Parathyroid adenoma (tissue), 2 donors: ENCODE results near the gene IVD.

Source experiments
- H2AFZ ChIP-seq: fragments of 300-600 bp; sonication (generic); one replicate; pipeline ENCODE4 v1.7.0; 2017; ENCODE audit warnings: antibody characterized with exemption, mild to moderate bottlenecking
- H3K27ac ChIP-seq: fragments of 300-600 bp; sonication (generic); one replicate; pipeline ENCODE4 v1.7.0; 2017
- H3K27me3 ChIP-seq: fragments of 300-600 bp; sonication (generic); one replicate; pipeline ENCODE4 v1.7.0; 2017; ENCODE audit warnings: low read length; ENCODE audit not compliant: control insufficient read depth, insufficient read depth
- H3K36me3 ChIP-seq: fragments of 300-600 bp; sonication (generic); one replicate; pipeline ENCODE4 v1.7.0; 2017; ENCODE audit warnings: low read length; ENCODE audit not compliant: control insufficient read depth, insufficient read depth
- H3K4me1 ChIP-seq: fragments of 300-600 bp; sonication (generic); one replicate; pipeline ENCODE4 v1.7.0; 2017; ENCODE audit warnings: control low read depth
- H3K4me2 ChIP-seq: fragments of 300-600 bp; sonication (generic); one replicate; pipeline ENCODE4 v1.7.0; 2017; ENCODE audit warnings: low read length
- H3K4me3 ChIP-seq: fragments of 300-600 bp; sonication (generic); one replicate; pipeline ENCODE4 v1.7.0; 2017; ENCODE audit warnings: low read depth, low read length
- H3K79me2 ChIP-seq: fragments of 300-600 bp; sonication (generic); one replicate; pipeline ENCODE4 v1.7.0; 2017; ENCODE audit warnings: control low read depth
- H3K9ac ChIP-seq: fragments of 300-600 bp; sonication (generic); one replicate; pipeline ENCODE4 v1.7.0; 2017; ENCODE audit warnings: mild to moderate bottlenecking
- H3K9me3 ChIP-seq: fragments of 300-600 bp; sonication (generic); one replicate; pipeline ENCODE4 v1.7.0; 2017; ENCODE audit warnings: low read length; ENCODE audit not compliant: control insufficient read depth
- CTCF ChIP-seq: fragments of 300-600 bp; sonication (generic); IDR thresholded peaks from one replicate; pipeline ENCODE4 v1.7.0; 2017; ENCODE audit warnings: antibody characterized with exemption, mild to moderate bottlenecking
- donor health status: primary hyperparathyroidism.

The IVD gene

DNA sequence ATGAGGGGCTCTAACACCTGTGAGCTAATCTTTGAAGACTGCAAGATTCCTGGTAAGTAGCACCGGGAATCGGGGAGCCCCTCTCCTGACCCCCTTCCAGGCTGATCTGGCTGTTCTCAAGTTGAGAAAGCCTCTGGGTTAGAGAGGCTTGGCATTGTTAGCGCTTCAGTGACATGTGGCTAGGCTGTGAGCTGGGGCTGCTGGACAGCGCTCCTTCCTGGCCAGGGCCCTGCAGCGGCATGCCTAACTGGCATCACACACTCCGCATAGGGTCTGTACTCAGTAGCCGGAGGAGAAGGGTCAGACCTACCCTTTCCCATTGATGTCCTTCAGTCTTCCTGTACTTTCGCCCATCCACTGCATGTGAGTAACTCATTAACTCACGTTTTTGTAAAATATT lies 7.4 kb downstream of the IVD start:
- no peak overlapping the region for H3K4me2 ChIP-seq
- H3K36me3 ChIP-seq, result no peaks in the 10 kb centered on the region

DNA sequence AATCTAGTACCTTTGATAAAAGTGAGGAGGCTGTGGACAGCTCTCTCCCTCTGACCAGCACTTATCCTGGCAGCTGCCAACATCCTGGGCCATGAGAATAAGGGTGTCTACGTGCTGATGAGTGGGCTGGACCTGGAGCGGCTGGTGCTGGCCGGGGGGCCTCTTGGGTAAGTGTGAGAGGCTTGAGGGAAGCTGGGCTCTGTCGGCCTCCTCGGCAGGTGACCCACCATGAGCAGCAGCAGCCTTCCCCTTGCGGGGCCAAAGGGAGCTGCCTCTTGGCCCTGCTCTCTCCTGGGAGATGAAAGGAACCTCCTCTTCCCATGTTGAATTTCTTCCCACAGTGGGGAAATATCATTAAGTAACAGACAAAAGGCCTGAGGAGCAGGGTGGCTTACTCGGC lies 9.2 kb downstream of the IVD start:
- no peaks in the 10 kb centered on the region for H3K9me3 ChIP-seq
- H3K36me3 ChIP-seq, result no peaks in the 10 kb centered on the region
- H3K4me2 ChIP-seq, result no peak overlapping the region
- H3K27ac ChIP-seq, result no peak overlapping the region
- H3K9ac ChIP-seq, result no peak overlapping the region
- H3K79me2 ChIP-seq, result no peaks in the 10 kb centered on the region
- H3K4me3 ChIP-seq, result no peak overlapping the region
- no peaks in the 10 kb centered on the region for H3K4me1 ChIP-seq
- no peak for TF ChIP-seq CTCF
- no peak overlapping the region for H2AFZ ChIP-seq
- H3K27me3 ChIP-seq, result no peaks in the 10 kb centered on the region

More for the DNA sequence above, 7.4 kb downstream of the IVD start:
- H2AFZ ChIP-seq, result no peak overlapping the region
- H3K9me3 ChIP-seq, result no peaks in the 10 kb centered on the region
- H3K4me1 ChIP-seq, result no peaks in the 10 kb centered on the region
- H3K4me3 ChIP-seq, result no peak overlapping the region
- no peak for TF ChIP-seq CTCF
- no peak overlapping the region for H3K9ac ChIP-seq
- H3K27ac ChIP-seq, result no peak overlapping the region
- no peaks in the 10 kb centered on the region for H3K27me3 ChIP-seq
- no peaks in the 10 kb centered on the region for H3K79me2 ChIP-seq

DNA sequence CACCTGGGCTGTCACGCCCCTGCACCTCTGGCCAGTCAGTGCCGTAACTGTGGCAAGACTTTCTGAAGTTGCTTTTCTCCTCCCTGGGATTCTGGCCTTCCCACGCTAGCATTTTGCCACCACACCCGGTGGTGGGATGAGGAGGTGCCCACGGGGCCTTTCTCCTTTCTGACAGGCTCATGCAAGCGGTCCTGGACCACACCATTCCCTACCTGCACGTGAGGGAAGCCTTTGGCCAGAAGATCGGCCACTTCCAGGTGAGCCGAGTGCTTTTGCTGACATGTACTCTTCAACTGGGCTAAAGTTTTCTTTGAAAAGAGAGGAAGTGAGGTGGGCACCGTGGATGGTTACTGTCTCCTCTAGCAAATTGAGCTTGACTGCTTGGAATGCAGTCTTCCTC lies 9.6 kb downstream of the IVD start:
- Histone ChIP-seq H3K27me3 (no peaks in the 10 kb centered on the region), H3K9me3 (no peaks in the 10 kb centered on the region), H3K79me2 (no peaks in the 10 kb centered on the region), H3K9ac (no peak overlapping the region), H3K4me2 (no peak overlapping the region), H2AFZ (no peak overlapping the region), H3K4me1 (peaks cover 2% of the 10 kb centered on the region), H3K27ac (no peak overlapping the region), H3K4me3 (no peak overlapping the region), H3K36me3 (no peaks in the 10 kb centered on the region)
- no peak for TF ChIP-seq CTCF

- H3K4me3 ChIP-seq, result no peak overlapping the region
- TF ChIP-seq CTCF, result no peak
- no peak overlapping the region for H3K4me2 ChIP-seq
- H2AFZ ChIP-seq, result no peak overlapping the region
- H3K27me3 ChIP-seq, result no peaks in the 10 kb centered on the region
- H3K4me1 ChIP-seq, result peaks cover 3% of the 10 kb centered on the region
- no peaks in the 10 kb centered on the region for H3K79me2 ChIP-seq
- no peaks in the 10 kb centered on the region for H3K9me3 ChIP-seq
- H3K27ac ChIP-seq, result no peak overlapping the region
- H3K36me3 ChIP-seq, result no peaks in the 10 kb centered on the region
- H3K9ac ChIP-seq, result no peak overlapping the region
Observed at GRCh38 chr15:40416056-40416455, 10.5 kb downstream of the IVD start.

DNA sequence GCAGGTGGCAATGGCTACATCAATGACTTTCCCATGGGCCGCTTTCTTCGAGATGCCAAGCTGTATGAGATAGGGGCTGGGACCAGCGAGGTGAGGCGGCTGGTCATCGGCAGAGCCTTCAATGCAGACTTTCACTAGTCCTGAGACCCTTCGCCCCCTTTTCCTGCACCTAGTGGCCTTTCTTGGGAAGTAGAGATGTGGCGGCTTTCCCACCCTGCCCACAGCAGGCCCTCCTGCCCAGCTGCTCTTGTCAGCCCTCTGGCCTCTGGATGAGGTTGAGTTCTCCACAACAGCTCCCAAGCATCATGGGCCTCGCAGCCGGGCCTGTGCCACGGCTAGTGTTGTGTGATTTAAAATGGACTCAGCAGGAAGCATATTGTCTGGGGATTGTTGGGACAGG lies 12.5 kb downstream of the IVD start:
- H2AFZ ChIP-seq, result no peak overlapping the region
- no peaks in the 10 kb centered on the region for H3K79me2 ChIP-seq
- H3K36me3 ChIP-seq, result no peaks in the 10 kb centered on the region
- no peak overlapping the region for H3K4me2 ChIP-seq
- H3K27ac ChIP-seq, result no peak overlapping the region
- H3K9ac ChIP-seq, result no peak overlapping the region
- H3K27me3 ChIP-seq, result no peaks in the 10 kb centered on the region
- no peak for TF ChIP-seq CTCF
- H3K9me3 ChIP-seq, result no peaks in the 10 kb centered on the region
- H3K4me3 ChIP-seq, result no peak overlapping the region
- peaks cover 3% of the 10 kb centered on the region for H3K4me1 ChIP-seq
